Fibroblast of skin of abdomen (primary cell): Measurements from ENCODE around the gene IL17C.

Source experiments
- DNase-seq: peaks from one replicate; pipeline ENCODE4 v3.0.0-alpha.2; 2013

Gene IL17C

GRCh38 chr16:88686439-88687253, 48.3 kb downstream of the IL17C start, which contains the start of gene SNAI3:
Gene SNAI3, minus strand, starts transcription at chr16:88686507. Its CDS starts 101 bp downstream, at chr16:88686406.
- DNase-seq, result no peak

DNA sequence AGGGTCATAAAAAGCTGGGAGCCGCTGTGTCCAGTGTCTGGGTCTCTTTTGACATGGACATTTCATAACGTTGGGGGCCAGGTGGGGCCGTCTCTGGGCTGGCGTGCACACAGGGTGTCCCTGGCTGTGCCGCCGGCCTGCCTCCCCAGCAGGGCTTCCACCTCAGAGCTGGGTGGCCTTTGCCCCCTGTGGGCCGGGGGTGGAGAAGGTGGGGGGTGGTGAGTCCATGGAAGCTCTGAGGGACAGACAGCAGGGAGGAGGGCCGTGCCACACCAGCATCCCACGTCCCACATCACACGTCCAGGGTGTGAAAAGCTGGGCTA, 48.8 kb downstream of the IL17C start:
- no peak for DNase-seq

GRCh38 chr16:88687676-88688012, 49.3 kb downstream of the IL17C start:
- no peak for DNase-seq

- no peak for DNase-seq
Measured at GRCh38 chr16:88688013-88688778, 49.8 kb downstream of the IL17C start.
